ACC112 (cell line): ENCODE results near the gene TMEM131.
"Not testable (repeated sequence)": the region's sequence is repeated elsewhere in the genome, so short reads cannot be mapped to it uniquely, and the experiment has no call there.

ENCODE experiments used
- H2AFZ ChIP-seq: fragments of 200-600 bp; sonication (generic); one replicate; pipeline ENCODE4 v1.6.0; 2017; ENCODE audit warnings: antibody characterized with exemption, low read length; ENCODE audit not compliant: unreplicated experiment
- H3K27ac ChIP-seq: fragments of 200-600 bp; sonication (generic); 2 replicates; pipeline ENCODE4 v1.5.1; 2014; ENCODE audit warnings: low read depth, mild to moderate bottlenecking, antibody characterized with exemption, low read length, moderate library complexity
- H3K27me3 ChIP-seq: fragments of 200-600 bp; sonication (generic); 2 replicates; pipeline ENCODE4 v1.6.1; 2014; ENCODE audit warnings: mild to moderate bottlenecking, antibody characterized with exemption, low read length, moderate library complexity, mixed read lengths; ENCODE audit not compliant: insufficient read depth
- H3K36me3 ChIP-seq: fragments of 200-600 bp; sonication (generic); 2 replicates; pipeline ENCODE4 v1.6.1; 2016; ENCODE audit warnings: mild to moderate bottlenecking, antibody characterized with exemption, low read length, moderate library complexity, mixed read lengths; ENCODE audit not compliant: insufficient read depth
- H3K4me1 ChIP-seq: fragments of 200-600 bp; sonication (generic); one replicate; pipeline ENCODE4 v1.6.1; 2016; ENCODE audit warnings: low read length, mixed read lengths; ENCODE audit not compliant: insufficient read depth, unreplicated experiment, control insufficient read depth
- H3K4me3 ChIP-seq: fragments of 200-600 bp; sonication (generic); 2 replicates; pipeline ENCODE4 v1.5.1; 2014; ENCODE audit warnings: mild to moderate bottlenecking, low read depth, low read length
- H3K79me2 ChIP-seq: fragments of 200-600 bp; sonication (generic); one replicate; pipeline ENCODE4 v1.6.0; 2016; ENCODE audit warnings: low read length; ENCODE audit not compliant: control insufficient read depth, unreplicated experiment, insufficient read depth

The TMEM131 gene

DNA sequence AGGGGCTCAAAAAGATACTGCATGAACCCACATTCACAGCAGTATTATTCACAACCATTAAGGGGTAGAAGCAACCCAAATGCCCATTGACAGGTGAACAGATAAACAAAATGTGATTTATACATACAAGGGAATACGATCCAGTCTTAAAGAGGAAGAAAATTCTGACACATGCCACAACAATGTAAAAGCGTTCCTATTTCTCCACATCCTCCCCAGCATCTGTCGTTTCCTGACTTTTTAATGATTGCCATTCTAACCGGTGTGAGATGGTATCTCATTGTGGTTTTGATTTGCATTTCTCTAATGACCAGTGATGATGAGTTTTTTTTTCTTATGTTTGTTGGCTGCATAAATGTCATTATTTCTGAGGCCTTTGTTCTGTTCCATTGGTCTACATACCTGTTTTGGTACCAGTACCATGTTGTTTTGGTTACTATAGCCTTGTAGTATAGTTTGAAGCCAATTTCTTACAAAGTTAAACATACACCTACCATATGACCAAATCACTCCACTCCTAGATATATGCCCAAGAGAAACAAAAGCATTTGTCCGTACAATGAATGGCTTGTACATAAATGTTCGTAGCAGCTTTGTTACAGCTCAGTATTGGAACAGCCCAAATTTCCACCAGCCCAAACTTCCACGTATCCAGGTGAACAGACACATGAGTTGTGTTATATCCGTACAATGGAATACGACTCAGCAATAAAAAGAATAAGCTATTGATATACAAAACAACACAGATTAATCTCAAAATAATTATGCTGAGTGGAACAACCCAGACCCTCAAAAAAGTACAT, 85.1 kb downstream of the TMEM131 start:
- no peak overlapping the region for H3K27ac ChIP-seq
- H3K4me1 ChIP-seq = peaks cover 16% of the 10 kb centered on the region
- H3K79me2 ChIP-seq = peaks cover 13% of the 10 kb centered on the region
- peaks cover 16% of the 10 kb centered on the region for H3K36me3 ChIP-seq
- H2AFZ ChIP-seq = no peak overlapping the region
- H3K27me3 ChIP-seq = no peaks in the 10 kb centered on the region
- no peak overlapping the region for H3K4me3 ChIP-seq

- H3K27ac ChIP-seq = no peak overlapping the region
- H3K4me3 ChIP-seq = no peak overlapping the region
- peaks cover 16% of the 10 kb centered on the region for H3K4me1 ChIP-seq
- H2AFZ ChIP-seq = no peak overlapping the region
- no peaks in the 10 kb centered on the region for H3K27me3 ChIP-seq
- peaks cover 11% of the 10 kb centered on the region for H3K79me2 ChIP-seq
- H3K36me3 ChIP-seq = peaks cover 17% of the 10 kb centered on the region
Observed at GRCh38 chr2:97908208-97908676, 87.5 kb downstream of the TMEM131 start.

GRCh38 chr2:97907369-97908100, 88.2 kb downstream of the TMEM131 start:
- H3K4me1 ChIP-seq = peaks cover 15% of the 10 kb centered on the region

DNA sequence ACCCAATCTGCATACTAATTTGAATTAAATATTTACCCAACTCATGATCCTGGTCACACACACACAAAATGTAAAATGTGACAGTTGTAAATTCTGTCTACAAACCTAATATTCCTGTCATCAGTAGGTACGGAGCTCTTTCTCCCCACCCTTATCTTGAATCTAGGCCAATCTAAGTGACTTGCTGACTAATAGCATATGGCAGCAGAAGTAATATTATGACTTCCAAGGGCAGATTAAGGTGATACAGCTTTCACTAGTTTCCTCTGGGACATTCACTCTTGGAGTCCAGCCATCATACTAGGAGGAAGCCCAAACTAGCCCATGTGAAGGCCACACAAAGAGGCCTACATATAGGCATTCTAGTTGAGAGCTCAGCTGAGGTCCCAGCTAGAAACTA, 89.4 kb downstream of the TMEM131 start:
- Histone ChIP-seq H3K36me3 (peaks cover 17% of the 10 kb centered on the region), H3K4me3 (no peak overlapping the region), H3K27me3 (no peaks in the 10 kb centered on the region), H3K27ac (no peak overlapping the region), H3K79me2 (peaks cover 8% of the 10 kb centered on the region), H2AFZ (no peak overlapping the region), H3K4me1 (peaks cover 3% of the 10 kb centered on the region)

More at GRCh38 chr2:97907369-97908100, 88.2 kb downstream of the TMEM131 start:
- Histone ChIP-seq H3K27me3 (no peaks in the 10 kb centered on the region), H3K4me3 (no peak overlapping the region), H2AFZ (no peak overlapping the region), H3K36me3 (peaks cover 17% of the 10 kb centered on the region), H3K27ac (no peak overlapping the region), H3K79me2 (peaks cover 10% of the 10 kb centered on the region)

DNA sequence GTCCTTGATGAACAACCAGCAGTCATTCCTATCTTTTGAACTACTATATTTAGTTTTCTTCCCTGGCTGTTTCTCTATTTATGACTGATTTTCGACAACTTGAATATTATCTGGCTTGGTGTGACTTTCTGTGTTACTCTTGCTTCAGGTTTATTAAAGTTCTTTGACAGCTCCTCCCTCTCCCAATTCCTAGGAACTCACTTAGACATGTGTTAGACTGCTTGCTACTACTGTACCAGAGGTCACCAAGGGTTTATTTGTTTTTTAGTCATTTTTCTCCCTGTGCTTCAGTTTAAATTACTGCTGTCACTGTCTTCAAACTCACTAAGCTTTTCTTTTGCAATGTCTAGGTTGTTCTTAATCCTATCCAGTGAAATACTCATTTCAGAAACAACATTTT, 90.5 kb downstream of the TMEM131 start:
- H3K27me3 ChIP-seq = no peaks in the 10 kb centered on the region
- H3K27ac ChIP-seq = no peak overlapping the region
- H2AFZ ChIP-seq = no peak overlapping the region
- H3K79me2 ChIP-seq = no peaks in the 10 kb centered on the region
- H3K36me3 ChIP-seq = peaks cover 10% of the 10 kb centered on the region; the same call in 1 of the 2 replicates
- no peak overlapping the region for H3K4me3 ChIP-seq
- peaks cover 5% of the 10 kb centered on the region for H3K4me1 ChIP-seq

GRCh38 chr2:97901862-97902261, 93.9 kb downstream of the TMEM131 start:
- Histone ChIP-seq H3K79me2 (no peaks in the 10 kb centered on the region), H3K36me3 (peaks cover 13% of the 10 kb centered on the region), H3K27ac (no peak overlapping the region), H3K4me3 (no peak overlapping the region), H3K4me1 (peaks cover 5% of the 10 kb centered on the region), H2AFZ (no peak overlapping the region), H3K27me3 (no peaks in the 10 kb centered on the region)

DNA sequence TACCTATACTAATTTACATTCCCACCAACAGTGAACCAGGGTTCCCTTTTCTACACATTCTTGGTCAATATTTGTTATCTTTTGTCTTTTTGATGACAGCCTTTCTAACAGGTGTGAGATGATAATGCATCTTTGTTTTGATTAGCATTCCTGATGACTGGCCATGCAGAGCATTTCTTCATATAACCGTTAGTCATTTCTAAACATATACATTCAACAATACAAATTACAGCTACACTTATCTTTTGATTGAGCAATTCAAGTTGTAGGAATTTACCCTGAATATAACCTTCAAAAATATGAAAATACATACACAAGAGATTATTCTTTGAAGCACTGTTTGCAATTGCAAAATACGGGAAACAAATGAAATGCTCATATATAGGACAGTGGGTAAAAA, 94.9 kb downstream of the TMEM131 start:
- Histone ChIP-seq H3K36me3 (peaks cover 10% of the 10 kb centered on the region), H3K79me2 (no peaks in the 10 kb centered on the region), H3K4me1 (peaks cover 5% of the 10 kb centered on the region), H2AFZ (no peak overlapping the region), H3K4me3 (no peak overlapping the region), H3K27me3 (no peaks in the 10 kb centered on the region), H3K27ac (no peak overlapping the region)

- H3K4me3 ChIP-seq, H3K27ac ChIP-seq, H3K79me2 ChIP-seq, H3K27me3 ChIP-seq, H2AFZ ChIP-seq, H3K4me1 ChIP-seq: not testable (repeated sequence)
- H3K36me3 ChIP-seq = peaks cover 13% of the 10 kb centered on the region
Observed at GRCh38 chr2:97893042-97893441, 102.7 kb downstream of the TMEM131 start.

- Histone ChIP-seq H3K4me1 (no peaks in the 10 kb centered on the region), H3K36me3 (peaks cover 19% of the 10 kb centered on the region), H3K27ac (no peak overlapping the region), H2AFZ (no peak overlapping the region), H3K4me3 (no peak overlapping the region), H3K79me2 (no peaks in the 10 kb centered on the region), H3K27me3 (no peaks in the 10 kb centered on the region)
Observed at GRCh38 chr2:97891611-97892010, 104.1 kb downstream of the TMEM131 start.

- H2AFZ ChIP-seq = no peak overlapping the region
- H3K27ac ChIP-seq = no peak overlapping the region
- no peaks in the 10 kb centered on the region for H3K4me1 ChIP-seq
- no peak overlapping the region for H3K4me3 ChIP-seq
- H3K36me3 ChIP-seq = peaks cover 35% of the 10 kb centered on the region
- no peaks in the 10 kb centered on the region for H3K27me3 ChIP-seq
- H3K79me2 ChIP-seq = no peaks in the 10 kb centered on the region
Observed at GRCh38 chr2:97889156-97889555, 106.6 kb downstream of the TMEM131 start.

- Histone ChIP-seq H3K4me1 (no peaks in the 10 kb centered on the region), H3K4me3 (no peak overlapping the region), H3K36me3 (peaks cover 35% of the 10 kb centered on the region), H3K79me2 (no peaks in the 10 kb centered on the region), H3K27me3 (no peaks in the 10 kb centered on the region), H2AFZ (no peak overlapping the region), H3K27ac (no peak overlapping the region)
Observed at GRCh38 chr2:97885841-97886240, 109.9 kb downstream of the TMEM131 start.
